Neuron (in vitro differentiated cells): Measurements from ENCODE around the gene FUT1.
"Not testable (repeated sequence)": the region's sequence is repeated elsewhere in the genome, so short reads cannot be mapped to it uniquely, and the experiment has no call there.

Source experiments
- H2AFZ ChIP-seq: one replicate; pipeline ENCODE4 v1.6.1; 2013; ENCODE audit warnings: low read depth, mild to moderate bottlenecking, inconsistent platforms, low read length, moderate library complexity
- H3K27me3 ChIP-seq: one replicate; pipeline ENCODE4 v1.6.1; 2013; ENCODE audit warnings: low read length; ENCODE audit not compliant: insufficient read depth
- H3K36me3 ChIP-seq: one replicate; pipeline ENCODE4 v1.6.1; 2013; ENCODE audit warnings: low read length; ENCODE audit not compliant: insufficient read depth
- H3K4me1 ChIP-seq: one replicate; pipeline ENCODE4 v1.6.1; 2013; ENCODE audit warnings: low read length; ENCODE audit not compliant: insufficient read depth
- H3K4me3 ChIP-seq: 2 replicates; pipeline ENCODE4 v1.5.1; 2013; ENCODE audit warnings: mild to moderate bottlenecking, low read length, moderate library complexity
- H3K9me3 ChIP-seq: one replicate; pipeline ENCODE4 v1.6.1; 2013; ENCODE audit warnings: low read length

Gene FUT1

GRCh38 chr19:48728911-48729664 is 23.4 kb downstream of the FUT1 start:
- peaks cover 9% of the 10 kb centered on the region for H3K4me1 ChIP-seq
- no peak overlapping the region for H2AFZ ChIP-seq
- no peaks in the 10 kb centered on the region for H3K36me3 ChIP-seq
- no peaks in the 10 kb centered on the region for H3K9me3 ChIP-seq
- no peaks in the 10 kb centered on the region for H3K27me3 ChIP-seq
- no peak overlapping the region for H3K4me3 ChIP-seq

DNA sequence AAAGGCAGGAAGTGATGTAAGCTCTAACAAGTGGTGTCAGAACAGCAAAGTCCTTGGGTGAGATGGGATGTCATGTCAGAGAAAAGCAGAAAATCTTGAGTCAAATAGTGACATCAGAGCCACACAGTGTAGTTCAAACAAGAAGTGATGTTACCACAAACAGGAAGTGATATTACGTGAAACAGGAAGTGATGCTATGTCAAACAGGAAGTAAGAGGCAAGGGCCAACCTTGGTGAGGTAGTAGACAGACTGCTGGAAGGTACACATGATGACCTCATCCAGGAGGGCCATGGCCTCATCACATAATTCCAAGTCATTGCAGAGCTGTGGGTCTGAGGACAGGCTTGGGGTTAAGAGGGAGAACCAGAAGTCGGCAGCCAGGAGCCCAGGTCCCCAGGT is 25.9 kb downstream of the FUT1 start:
- no peak overlapping the region for H3K4me3 ChIP-seq
- H3K9me3 ChIP-seq: no peaks in the 10 kb centered on the region
- no peaks in the 10 kb centered on the region for H3K27me3 ChIP-seq
- H3K4me1 ChIP-seq: peaks cover 9% of the 10 kb centered on the region
- no peak overlapping the region for H2AFZ ChIP-seq
- no peaks in the 10 kb centered on the region for H3K36me3 ChIP-seq

- Histone ChIP-seq H2AFZ (peak overlapping the region; percentile 78), H3K36me3 (no peaks in the 10 kb centered on the region), H3K4me1 (peaks cover 11% of the 10 kb centered on the region), H3K27me3 (no peaks in the 10 kb centered on the region), H3K9me3 (no peaks in the 10 kb centered on the region), H3K4me3 (no peak overlapping the region)
Measured at GRCh38 chr19:48724796-48725753, 27.4 kb downstream of the FUT1 start.

GRCh38 chr19:48722196-48722708 is 30.2 kb downstream of the FUT1 start:
- Histone ChIP-seq H3K4me3 (no peak overlapping the region), H3K36me3 (no peaks in the 10 kb centered on the region), H3K9me3 (no peaks in the 10 kb centered on the region), H3K27me3 (no peaks in the 10 kb centered on the region), H2AFZ (no peak overlapping the region), H3K4me1 (peaks cover 27% of the 10 kb centered on the region)

DNA sequence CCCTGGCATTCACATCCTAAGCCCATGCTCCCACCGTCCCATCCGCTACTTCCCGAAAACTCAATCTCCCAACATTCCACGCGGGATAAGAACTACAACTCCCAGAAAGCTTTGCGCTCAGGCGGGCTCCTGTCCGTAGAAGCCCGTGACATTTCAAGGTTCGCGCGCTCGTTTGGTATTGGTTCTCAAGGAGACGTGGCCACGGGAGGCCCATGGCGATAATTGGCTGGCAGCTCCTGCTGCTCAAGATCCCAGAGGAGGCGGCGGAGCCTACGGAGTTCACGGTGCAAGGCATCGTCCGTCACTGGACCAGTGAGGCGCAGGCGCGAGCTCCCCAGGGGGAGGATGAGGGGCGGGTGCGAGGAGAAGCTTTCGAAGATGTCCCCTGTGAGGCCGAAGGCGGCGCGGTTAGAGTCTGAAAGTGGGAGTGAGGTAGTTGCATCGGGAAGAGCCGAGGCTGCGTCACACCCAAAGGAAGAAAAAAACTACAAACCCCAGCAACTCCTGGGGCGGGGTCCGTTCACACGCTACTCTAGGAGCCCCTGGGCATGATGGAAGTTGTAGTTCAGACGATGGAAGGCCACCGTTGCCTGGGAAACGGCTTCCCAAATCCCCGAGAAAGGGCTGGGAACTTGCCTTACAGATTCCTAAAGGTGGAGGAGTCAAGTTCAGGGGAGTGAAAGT is 31.7 kb downstream of the FUT1 start:
- Histone ChIP-seq H3K27me3 (no peaks in the 10 kb centered on the region), H3K4me1 (peaks cover 30% of the 10 kb centered on the region), H3K4me3 (peak overlapping the region; percentile 58), H2AFZ (peak overlapping the region; percentile 36), H3K36me3 (no peaks in the 10 kb centered on the region), H3K9me3 (no peaks in the 10 kb centered on the region)

GRCh38 chr19:48720251-48720612 is 32.2 kb downstream of the FUT1 start:
- H3K27me3 ChIP-seq: no peaks in the 10 kb centered on the region
- no peak overlapping the region for H2AFZ ChIP-seq
- H3K9me3 ChIP-seq: no peaks in the 10 kb centered on the region
- peaks cover 26% of the 10 kb centered on the region for H3K4me1 ChIP-seq
- H3K36me3 ChIP-seq: no peaks in the 10 kb centered on the region
- peak overlapping the region; percentile 58 for H3K4me3 ChIP-seq

GRCh38 chr19:48719263-48720171 is 32.9 kb downstream of the FUT1 start, which contains the start of gene MAMSTR:
MAMSTR (minus strand) TSS chr19:48719725; CDS start chr19:48719031, 694 bp downstream.
- H3K4me1 ChIP-seq: peaks cover 27% of the 10 kb centered on the region
- H2AFZ ChIP-seq: peak within 1 kb of the TSS; percentile 44
- peak within 1 kb of the TSS; percentile 58 for H3K4me3 ChIP-seq
- no peaks in the 10 kb centered on the region for H3K9me3 ChIP-seq
- no peaks in the 10 kb centered on the region for H3K36me3 ChIP-seq
- H3K27me3 ChIP-seq: no peaks in the 10 kb centered on the region

DNA sequence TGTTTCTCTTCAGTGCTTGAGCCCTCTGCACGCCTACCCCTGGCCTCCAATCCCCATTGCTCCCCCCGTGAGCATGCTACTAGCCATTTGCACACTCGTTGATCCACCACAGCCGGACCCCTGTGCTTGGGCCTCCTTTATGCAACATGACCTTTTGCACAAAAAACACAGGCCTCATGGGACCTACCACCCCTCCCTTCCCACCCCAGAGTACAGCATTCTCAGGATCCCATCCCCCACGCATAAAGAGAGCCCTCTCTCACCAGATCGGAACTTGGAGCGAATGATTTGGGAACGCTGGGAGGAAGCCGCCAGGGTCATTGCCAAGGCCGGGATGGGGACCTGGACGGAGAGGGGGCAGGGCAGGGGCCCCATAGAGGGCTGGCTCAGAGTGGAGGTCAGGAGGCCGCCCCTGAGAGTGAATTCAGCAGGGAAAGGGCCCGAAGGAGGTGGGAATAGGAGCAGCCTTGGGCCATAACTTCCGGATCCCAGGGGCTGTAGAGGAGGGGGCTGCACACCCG is 33.7 kb downstream of the FUT1 start:
- peak overlapping the region; percentile 44 for H2AFZ ChIP-seq
- H3K36me3 ChIP-seq: no peaks in the 10 kb centered on the region
- no peak overlapping the region for H3K4me3 ChIP-seq
- H3K4me1 ChIP-seq: peaks cover 27% of the 10 kb centered on the region
- H3K27me3 ChIP-seq: no peaks in the 10 kb centered on the region
- H3K9me3 ChIP-seq: no peaks in the 10 kb centered on the region

GRCh38 chr19:48718106-48718505 is 34.3 kb downstream of the FUT1 start:
- not testable (repeated sequence) for H3K4me3 ChIP-seq, H3K9me3 ChIP-seq, H3K27me3 ChIP-seq, H3K36me3 ChIP-seq, H2AFZ ChIP-seq
- H3K4me1 ChIP-seq: peaks cover 28% of the 10 kb centered on the region

- H3K9me3 ChIP-seq: no peaks in the 10 kb centered on the region
- no peak overlapping the region for H3K4me3 ChIP-seq
- H3K27me3 ChIP-seq: no peaks in the 10 kb centered on the region
- no peaks in the 10 kb centered on the region for H3K36me3 ChIP-seq
- H2AFZ ChIP-seq: no peak overlapping the region
- peaks cover 33% of the 10 kb centered on the region for H3K4me1 ChIP-seq
Measured at GRCh38 chr19:48716562-48717291, 35.7 kb downstream of the FUT1 start.

DNA sequence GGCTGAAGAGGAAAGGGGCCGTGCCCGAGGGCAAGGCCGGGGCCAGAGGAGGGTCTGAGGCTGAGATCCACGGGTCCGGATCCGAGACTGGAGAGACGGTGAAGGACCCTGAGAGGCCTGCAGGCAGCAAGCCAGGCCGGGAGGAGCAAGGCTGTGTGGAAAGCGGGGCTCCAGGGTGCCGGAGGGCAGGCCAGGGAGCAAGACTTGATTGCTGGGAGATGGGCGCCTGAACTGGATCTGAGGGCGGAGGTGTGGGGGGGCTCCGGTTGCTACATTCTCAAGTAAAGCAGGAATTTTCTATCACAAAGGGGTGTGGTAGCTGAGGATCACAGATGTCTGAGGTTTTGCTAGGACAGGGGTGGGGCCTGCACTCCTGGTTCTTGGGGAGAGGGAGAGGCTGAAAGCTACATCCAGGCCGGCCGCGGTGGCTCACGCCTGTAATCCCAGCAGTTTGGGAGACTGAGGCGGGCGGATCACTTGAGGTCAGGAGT is 36.7 kb downstream of the FUT1 start:
- H3K4me1 ChIP-seq: peaks cover 33% of the 10 kb centered on the region
- H3K27me3 ChIP-seq: no peaks in the 10 kb centered on the region
- no peak overlapping the region for H2AFZ ChIP-seq
- H3K36me3 ChIP-seq: no peaks in the 10 kb centered on the region
- H3K9me3 ChIP-seq: no peaks in the 10 kb centered on the region
- no peak overlapping the region for H3K4me3 ChIP-seq
